Calu3 (cell line): ENCODE data around the gene IL23A. TPM values are rescaled to one million over a fixed set of nuclear protein-coding genes. Genes with fewer than 3 reads are reported as not detected.

Experiments
- BruUV-seq: library from RNA; stranded (reverse); fragments of 400-500 nt; replicated peaks from 2 replicates; lab custom pipeline; 2021; lab: Mats Ljungman, UMichigan
- CTCF ChIA-PET: fragments of 300-600 bp; sonication (Branson Sonifier 250); formaldehyde crosslinking; loops from one replicate; lab custom pipeline; 2022; ENCODE audit warnings: antibody characterized with exemption; lab: Charles Lee
- DNase-seq: peaks from one replicate; pipeline ENCODE4 v3.0.0; 2022
- H3K27ac Mint-ChIP-seq: one replicate; pipeline ENCODE4 v1.8.0; 2022; ENCODE audit warnings: mixed read lengths; ENCODE audit not compliant: unreplicated experiment
- H3K27me3 Mint-ChIP-seq: one replicate; pipeline ENCODE4 v1.8.0; 2022; ENCODE audit warnings: mixed read lengths; ENCODE audit not compliant: unreplicated experiment
- H3K36me3 Mint-ChIP-seq: one replicate; pipeline ENCODE4 v1.8.0; 2022; ENCODE audit warnings: mild to moderate bottlenecking, moderate library complexity, mixed read lengths; ENCODE audit not compliant: insufficient read depth, unreplicated experiment
- H3K4me1 Mint-ChIP-seq: one replicate; pipeline ENCODE4 v1.8.0; 2022; ENCODE audit warnings: mild to moderate bottlenecking, low read depth, mixed read lengths; ENCODE audit not compliant: unreplicated experiment
- H3K4me3 Mint-ChIP-seq: one replicate; pipeline ENCODE4 v1.8.0; 2022; ENCODE audit warnings: mild to moderate bottlenecking, low read depth, moderate library complexity, mixed read lengths; ENCODE audit not compliant: unreplicated experiment
- H3K9me3 Mint-ChIP-seq: one replicate; pipeline ENCODE4 v1.8.0; 2022; ENCODE audit warnings: low read depth, mixed read lengths; ENCODE audit not compliant: unreplicated experiment
- intact Hi-C: fragments of 100-400 bp; cut with micrococcal nuclease; formaldehyde crosslinking; loops from one replicate; pipeline ENCODE4 v1.10.0; 2022; ENCODE audit not compliant: unreplicated experiment
- total RNA-seq: library from RNA; stranded (reverse); gene quantifications from 2 replicates; pipeline ENCODE4 v1.2.3, GENCODE V29; 2022
- TF ChIP-seq, protein P1 (sequence below): fragments of 200-600 bp; IDR thresholded peaks from one replicate; pipeline ENCODE4 v1.8.0; 2022; ENCODE audit warnings: antibody characterized with exemption; ENCODE audit not compliant: unreplicated experiment

IL23A gene
- total RNA-seq, 1 experiment from 2014 or later, result 2.9 TPM

DNA sequence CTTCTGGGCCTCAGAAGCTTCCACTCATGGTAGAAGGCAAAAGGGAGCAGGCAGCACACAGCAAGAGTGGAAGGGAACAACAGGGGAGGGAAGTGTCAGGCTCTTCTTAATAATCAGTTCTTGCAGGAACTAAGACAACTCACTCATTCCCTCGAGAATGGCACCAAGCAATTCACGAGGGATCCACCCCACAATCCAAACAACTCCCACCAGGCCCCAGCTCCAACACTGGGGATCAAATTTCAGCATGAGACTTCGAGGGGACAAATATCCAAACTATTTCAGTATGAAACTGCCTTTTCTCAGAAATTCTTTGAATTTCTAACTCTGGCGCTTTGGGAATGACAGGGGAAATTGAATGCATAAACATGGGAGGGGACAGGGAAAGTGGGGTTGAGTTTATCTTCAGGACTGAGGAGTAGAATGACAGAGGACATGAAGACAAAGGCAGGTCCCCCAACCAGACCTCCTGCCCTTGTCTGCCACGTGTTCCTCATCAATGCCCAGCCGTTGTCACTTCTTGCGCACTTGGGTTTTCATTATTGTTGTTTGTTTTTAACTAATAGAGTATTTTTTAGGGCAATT, 48.6 kb downstream of the IL23A start:
- Mint-ChIP-seq H3K27me3 (no peaks in the 10 kb centered on the region), H3K36me3 (no peaks in the 10 kb centered on the region), H3K4me1 (peaks cover 8% of the 10 kb centered on the region), H3K27ac (no peak overlapping the region), H3K9me3 (no peaks in the 10 kb centered on the region), H3K4me3 (no peak overlapping the region)
- BruUV-seq, result no TSS peak
- intact Hi-C loops, result no loop called here
- CTCF ChIA-PET, result no interaction called here
- DNase-seq, result no peak
- TF ChIP-seq, protein P1, sequence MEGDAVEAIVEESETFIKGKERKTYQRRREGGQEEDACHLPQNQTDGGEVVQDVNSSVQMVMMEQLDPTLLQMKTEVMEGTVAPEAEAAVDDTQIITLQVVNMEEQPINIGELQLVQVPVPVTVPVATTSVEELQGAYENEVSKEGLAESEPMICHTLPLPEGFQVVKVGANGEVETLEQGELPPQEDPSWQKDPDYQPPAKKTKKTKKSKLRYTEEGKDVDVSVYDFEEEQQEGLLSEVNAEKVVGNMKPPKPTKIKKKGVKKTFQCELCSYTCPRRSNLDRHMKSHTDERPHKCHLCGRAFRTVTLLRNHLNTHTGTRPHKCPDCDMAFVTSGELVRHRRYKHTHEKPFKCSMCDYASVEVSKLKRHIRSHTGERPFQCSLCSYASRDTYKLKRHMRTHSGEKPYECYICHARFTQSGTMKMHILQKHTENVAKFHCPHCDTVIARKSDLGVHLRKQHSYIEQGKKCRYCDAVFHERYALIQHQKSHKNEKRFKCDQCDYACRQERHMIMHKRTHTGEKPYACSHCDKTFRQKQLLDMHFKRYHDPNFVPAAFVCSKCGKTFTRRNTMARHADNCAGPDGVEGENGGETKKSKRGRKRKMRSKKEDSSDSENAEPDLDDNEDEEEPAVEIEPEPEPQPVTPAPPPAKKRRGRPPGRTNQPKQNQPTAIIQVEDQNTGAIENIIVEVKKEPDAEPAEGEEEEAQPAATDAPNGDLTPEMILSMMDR, result no peak

DNA sequence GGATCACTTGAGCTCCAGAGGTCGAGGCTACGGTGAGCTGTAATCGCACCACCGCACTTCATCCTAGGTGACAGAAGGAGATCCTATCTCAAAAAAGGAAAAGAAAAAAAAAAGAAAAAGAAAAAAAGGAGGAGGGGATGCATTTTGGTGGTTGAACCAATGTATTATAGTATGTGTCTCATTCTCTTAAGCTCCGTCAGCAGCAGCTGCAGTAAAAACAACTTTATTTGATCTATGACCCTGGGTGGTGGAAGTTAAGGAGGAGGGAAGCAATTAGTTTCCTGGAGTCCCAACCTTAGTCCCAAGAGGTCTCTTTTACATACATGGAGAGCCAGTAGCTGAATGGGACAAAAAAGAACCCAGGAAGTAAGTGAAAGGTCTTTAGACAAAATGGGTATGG, 50.7 kb downstream of the IL23A start:
- Mint-ChIP-seq H3K4me1 (peaks cover 8% of the 10 kb centered on the region), H3K27ac (no peak overlapping the region), H3K9me3 (no peaks in the 10 kb centered on the region), H3K27me3 (no peaks in the 10 kb centered on the region), H3K36me3 (no peaks in the 10 kb centered on the region), H3K4me3 (no peak overlapping the region)
- DNase-seq, result no peak
- intact Hi-C loops, result no loop called here
- TF ChIP-seq, protein P1, result no peak
- BruUV-seq, result no TSS peak
- CTCF ChIA-PET, result no interaction called here

Other genes starting within 250 kb of the IL23A start
- gene PA2G4, start 234.3 kb upstream of the IL23A start, total RNA-seq, result 229 and 233 TPM in 2 replicates
- gene RPL41, start 222.3 kb upstream of the IL23A start, total RNA-seq, result 2,379 and 2,426 TPM in 2 replicates
- gene ZC3H10, start 220.6 kb upstream of the IL23A start, total RNA-seq, result 6.6 and 8.2 TPM in 2 replicates
- 72.7 and 91.1 TPM in 2 replicates for gene ESYT1, start 210.6 kb upstream of the IL23A start, total RNA-seq
- 52.4 and 53.7 TPM in 2 replicates for gene MYL6B, start 186.3 kb upstream of the IL23A start, total RNA-seq
- 1,037 and 1,130 TPM in 2 replicates for gene MYL6, start 180.5 kb upstream of the IL23A start, total RNA-seq
- 143 and 150 TPM in 2 replicates for gene SMARCC2, start 149.4 kb upstream of the IL23A start, total RNA-seq
- 42.6 and 43.9 TPM in 2 replicates for gene RNF41, start 117.0 kb upstream of the IL23A start, total RNA-seq
- gene NABP2, start 114.5 kb upstream of the IL23A start, total RNA-seq, result 55.5 and 63.3 TPM in 2 replicates
- gene SLC39A5, start 108.8 kb upstream of the IL23A start, total RNA-seq, result 0.98 TPM in 1 of 2 replicates, not detected in the other
- gene ANKRD52, start 80.5 kb upstream of the IL23A start, total RNA-seq, result 45.3 and 50.6 TPM in 2 replicates
- 10.7 and 11.4 TPM in 2 replicates for gene COQ10A, start 71.9 kb upstream of the IL23A start, total RNA-seq
- gene CS, start 38.6 kb upstream of the IL23A start, total RNA-seq, result 212 and 254 TPM in 2 replicates
- 228 and 236 TPM in 2 replicates for gene CNPY2, start 22.9 kb upstream of the IL23A start, total RNA-seq
- 53.5 and 72.5 TPM in 2 replicates for gene PAN2, start 4.9 kb upstream of the IL23A start, total RNA-seq
- 127 and 214 TPM in 2 replicates for gene STAT2, start 21.2 kb downstream of the IL23A start, total RNA-seq
- gene APOF, start 24.0 kb downstream of the IL23A start, total RNA-seq, result not detected in 2 replicates
- 44.4 and 48.6 TPM in 2 replicates for gene TIMELESS, start 110.5 kb downstream of the IL23A start, total RNA-seq
- not detected in 2 replicates for gene MIP, start 115.8 kb downstream of the IL23A start, total RNA-seq
- gene SPRYD4, start 129.7 kb downstream of the IL23A start, total RNA-seq, result 6.1 and 6.6 TPM in 2 replicates
- gene GLS2, start 149.3 kb downstream of the IL23A start, total RNA-seq, result 1.9 and 2.7 TPM in 2 replicates
- gene RBMS2, start 182.9 kb downstream of the IL23A start, total RNA-seq, result 96.4 and 105 TPM in 2 replicates